Lung (tissue), 12 donors: ENCODE measurements around the gene PPP2R3A. TPM values are rescaled to one million over a fixed set of nuclear protein-coding genes. Genes with fewer than 3 reads are reported as not detected.

Experiments
- ATAC-seq: fragments of 200-7000 bp; cut with Tn5 transposase; one replicate; pipeline ENCODE4 v1.9.1; 2020; ENCODE audit warnings: moderate number of reproducible peaks; ENCODE audit not compliant: insufficient read depth, low FRiP score
- DNase-seq, 3 donors: peaks; one replicate each; pipeline ENCODE4 v3.0.0-alpha.2; 2013 to 2017
- H3K27ac ChIP-seq, 2 donors: one replicate each; pipeline ENCODE4 v1.5.1; 2013; ENCODE audit warnings: mild to moderate bottlenecking in 2 of 2, moderate library complexity in 2 of 2, control low read depth in 1 of 2, inconsistent platforms in 1 of 2, low read depth in 1 of 2, low read length in 1 of 2
- H3K27me3 ChIP-seq, 3 donors: one replicate each; pipeline ENCODE4 v1.5.1; 2013; ENCODE audit warnings: low read length in 2 of 3; ENCODE audit not compliant: control insufficient read depth in 3 of 3, insufficient read depth in 3 of 3
- H3K36me3 ChIP-seq, 4 donors: one replicate each; pipeline ENCODE4 v1.5.1; 2013; ENCODE audit warnings: low read length in 4 of 4, mild to moderate bottlenecking in 1 of 4, moderate library complexity in 1 of 4; ENCODE audit not compliant: control insufficient read depth in 4 of 4, insufficient read depth in 4 of 4
- H3K4me1 ChIP-seq, 5 donors: one replicate each; pipeline ENCODE4 v1.5.1; 2013; ENCODE audit warnings: low read length in 5 of 5, mild to moderate bottlenecking in 2 of 5, moderate library complexity in 1 of 5; ENCODE audit not compliant: control insufficient read depth in 5 of 5, insufficient read depth in 5 of 5
- H3K4me3 ChIP-seq: one replicate; pipeline ENCODE4 v1.5.1; 2013; ENCODE audit warnings: mild to moderate bottlenecking, control low read depth, moderate library complexity
- H3K9ac ChIP-seq, 2 donors: one replicate each; pipeline ENCODE4 v1.5.1; 2013; ENCODE audit warnings: low read length in 2 of 2, control low read depth in 1 of 2; ENCODE audit not compliant: insufficient read depth in 1 of 2
- H3K9me3 ChIP-seq, 4 donors: one replicate each; pipeline ENCODE4 v1.5.1; 2013; ENCODE audit warnings: low read length in 3 of 4, mild to moderate bottlenecking in 1 of 4, moderate library complexity in 1 of 4; ENCODE audit not compliant: control insufficient read depth in 4 of 4, insufficient read depth in 3 of 4
- CTCF ChIP-seq: IDR thresholded peaks from 2 replicates; pipeline ENCODE4 v1.5.1; 2012; ENCODE audit warnings: mild to moderate bottlenecking; ENCODE audit errors: control extremely low read depth, extremely low read depth
- WGBS, 2 donors: extraction: QIAGEN DNeasy Blood & Tissue Kit; methylation state at CpG; one replicate each; pipeline ENCODE4 v1.1.7; 2013; 5-methylcytosine and 5-hydroxymethylcytosine counted together
- polyA plus RNA-seq, 2 donors: library from polyadenylated mRNA; stranded (reverse); fragments of 200-250 nt; gene quantifications; one replicate each; pipeline ENCODE4 v1.2.1, GENCODE V29; 2013
- total RNA-seq, 2 donors: library from RNA; depleted of rRNA in 1 of 2; stranded (reverse); fragments of >200 nt in 1 of 2; gene quantifications; one replicate each; pipeline ENCODE4 v1.2.1, GENCODE V29; 2014 to 2021
- donor health status: control.
- donor health status: control.
- donor health status: Bipolar disorder and iron deficiency.
- donor health status: healthy.
- donor health status: DM: yes; HTN: yes; CAD: no.

Gene PPP2R3A
- total and polyA plus RNA-seq, 4 donors = 1.6 to 17.0 (median 4.6) TPM

DNA sequence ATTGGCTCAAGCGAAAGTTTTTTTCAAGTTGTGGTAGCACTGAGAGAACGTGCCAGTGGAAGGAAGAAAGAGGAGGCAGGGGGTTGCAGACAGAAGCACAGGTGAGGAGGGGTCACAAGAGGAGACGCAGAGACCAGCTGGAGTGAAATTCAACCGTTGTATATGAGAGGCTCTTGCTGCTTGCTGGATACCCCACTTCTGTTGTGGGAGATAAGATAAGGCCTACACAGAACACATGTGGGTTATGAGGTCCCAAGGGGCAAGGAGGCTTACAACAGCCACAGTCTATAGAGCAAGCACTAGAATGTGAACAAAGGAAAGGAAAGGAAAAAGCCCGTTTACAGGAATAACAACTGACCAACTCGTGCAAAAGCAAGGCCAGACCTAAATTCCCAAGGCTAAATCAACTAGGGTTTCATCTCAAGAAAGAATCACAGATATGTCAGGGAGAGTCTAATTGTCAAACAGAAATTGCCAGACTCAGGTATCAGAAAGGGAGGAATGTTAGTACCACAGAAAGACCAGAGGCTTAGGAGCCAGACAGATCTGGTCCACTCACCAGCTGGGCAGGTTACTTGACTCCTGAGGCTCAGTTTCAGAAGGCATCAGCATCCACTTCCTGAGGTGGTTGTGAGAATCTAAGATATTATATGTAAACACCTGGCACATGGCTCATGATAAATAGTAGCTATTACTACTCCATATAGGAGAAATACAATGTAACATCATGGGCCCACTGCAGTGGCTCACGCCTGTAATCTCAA lies 169.7 kb downstream of the PPP2R3A start:
- Histone ChIP-seq H3K36me3 (peaks cover 0 to 2% (median 0%) of the 10 kb centered on the region in 4 donors), H3K27me3 (no peaks in the 10 kb centered on the region), H3K4me3 (no peak overlapping the region), H3K4me1 (no peaks in the 10 kb centered on the region), H3K9me3 (no peaks in the 10 kb centered on the region), H3K27ac (no peak overlapping the region), H3K9ac (no peak overlapping the region)
- WGBS, 2 donors = 63 to 69% methylated on average over 7 of the region's 7 CpGs
- no peak for TF ChIP-seq CTCF
- no peak for DNase-seq
- ATAC-seq = no peak

DNA sequence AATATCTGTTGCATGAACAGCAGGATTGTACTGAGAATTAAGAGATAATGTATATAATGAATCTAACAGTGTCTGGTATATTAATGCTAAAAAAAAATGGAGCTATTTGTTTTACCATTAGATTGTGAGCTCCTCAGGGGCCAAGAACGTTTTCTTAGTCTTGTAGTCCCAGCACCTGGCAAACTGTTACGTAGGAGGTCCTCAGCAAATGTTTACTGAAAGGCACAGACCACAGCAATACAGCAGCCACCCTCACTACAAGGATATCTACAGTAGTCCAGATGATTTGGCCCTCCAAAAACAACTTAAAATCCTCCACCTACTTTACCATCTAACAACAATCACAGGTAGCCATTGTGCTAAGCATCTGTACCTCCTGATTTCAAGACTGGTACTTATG lies 170.9 kb downstream of the PPP2R3A start:
- no peaks in the 10 kb centered on the region for H3K4me1 ChIP-seq
- H3K27ac ChIP-seq = no peak overlapping the region
- H3K27me3 ChIP-seq = no peaks in the 10 kb centered on the region
- no peak overlapping the region for H3K9ac ChIP-seq
- WGBS, 2 donors = 71 to 72% methylated on average over 2 of the region's 2 CpGs
- DNase-seq = no peak
- ATAC-seq = no peak
- H3K9me3 ChIP-seq = no peaks in the 10 kb centered on the region
- H3K36me3 ChIP-seq = peaks cover 0 to 2% (median 0%) of the 10 kb centered on the region in 4 donors
- no peak for TF ChIP-seq CTCF
- H3K4me3 ChIP-seq = no peak overlapping the region

- no peaks in the 10 kb centered on the region for H3K9me3 ChIP-seq
- DNase-seq = no peak
- peak overlapping the region; percentile 1 to 6 for H3K27ac ChIP-seq
- H3K4me3 ChIP-seq = no peak overlapping the region
- no peak for ATAC-seq
- H3K9ac ChIP-seq = no peak overlapping the region
- no peaks in the 10 kb centered on the region for H3K27me3 ChIP-seq
- peaks cover 0 to 7% (median 0%) of the 10 kb centered on the region in 5 donors for H3K4me1 ChIP-seq
- no peak for TF ChIP-seq CTCF
- H3K36me3 ChIP-seq = peaks cover 0 to 11% (median 4%) of the 10 kb centered on the region in 4 donors
Observed at GRCh38 chr3:136141291-136141785, 175.8 kb downstream of the PPP2R3A start.
